HG03039 (cell line): Measurements from ENCODE around the gene ARHGEF38.
A peak's percentile ranks its signal among the peaks of the same experiment; 100 is the strongest.

Experiments used
- ATAC-seq: cut with Tn5 transposase; IDR thresholded peaks from one replicate; pipeline ENCODE4 v1.9.1; 2021; ENCODE audit warnings: mild to moderate bottlenecking, moderate library complexity; ENCODE audit not compliant: unreplicated experiment

The ARHGEF38 gene

DNA sequence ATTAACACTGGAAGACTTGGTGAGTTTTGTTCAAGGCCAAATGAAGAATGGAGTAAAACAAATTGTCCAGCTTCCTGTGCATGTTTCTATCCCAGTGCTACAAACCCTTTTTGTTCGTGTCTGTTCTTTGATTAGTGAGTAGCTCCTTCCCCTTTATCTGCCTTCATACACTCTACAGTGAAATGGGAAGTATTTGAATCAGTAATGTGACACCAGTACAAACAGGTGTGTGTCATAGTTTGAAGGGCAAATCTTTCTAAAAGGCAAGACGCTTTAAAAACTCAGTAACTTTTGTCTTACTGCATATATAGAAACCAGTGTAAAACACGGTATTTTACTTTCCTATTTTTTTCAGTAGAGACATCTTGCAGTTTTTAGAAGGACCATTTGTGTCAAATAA is 5.9 kb downstream of the ARHGEF38 start:
- ATAC-seq = no peak

GRCh38 chr4:105560421-105560848 is 8.0 kb downstream of the ARHGEF38 start:
- ATAC-seq = no peak

GRCh38 chr4:105563352-105563751 is 10.9 kb downstream of the ARHGEF38 start:
- ATAC-seq = no peak

- no peak for ATAC-seq
Measured at GRCh38 chr4:105568584-105568983, 16.2 kb downstream of the ARHGEF38 start.

DNA sequence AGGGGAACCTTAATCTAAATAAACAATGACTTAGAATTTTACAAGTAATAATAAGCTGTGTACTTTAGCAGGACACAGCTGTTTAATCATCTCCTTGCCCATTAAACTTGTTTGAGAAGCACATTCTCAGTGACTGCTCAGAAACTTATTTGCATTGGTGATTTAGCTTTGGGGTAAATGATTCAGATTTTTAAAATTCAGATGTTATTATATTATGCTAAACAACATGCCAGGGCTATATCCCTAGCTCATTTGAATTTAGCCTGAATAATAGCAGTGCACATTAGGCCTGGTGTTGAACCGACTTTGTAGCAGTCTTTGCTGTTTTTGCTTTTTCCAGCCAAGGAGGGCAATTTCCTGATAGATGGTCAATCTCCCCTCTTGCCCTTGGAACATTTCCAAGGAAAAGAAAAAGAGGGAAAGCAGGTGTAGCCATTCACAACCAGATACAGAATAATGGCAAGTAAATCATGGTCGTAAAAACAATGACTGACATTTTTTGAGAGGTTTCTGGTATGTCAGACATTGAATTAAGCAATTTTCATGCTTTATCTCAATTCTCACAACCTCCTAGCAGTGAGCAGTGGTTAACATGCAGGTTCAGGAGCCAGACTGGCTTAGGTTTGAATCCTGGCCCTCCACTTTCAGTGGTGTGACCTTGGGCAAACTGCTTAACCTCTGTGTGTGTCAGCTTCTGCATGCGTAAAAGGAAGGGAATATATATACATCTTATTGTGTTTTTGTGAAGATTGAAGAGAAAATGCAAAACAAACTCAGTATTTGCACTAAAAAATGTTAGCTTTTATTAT is 16.8 kb downstream of the ARHGEF38 start:
- ATAC-seq = no peak

DNA sequence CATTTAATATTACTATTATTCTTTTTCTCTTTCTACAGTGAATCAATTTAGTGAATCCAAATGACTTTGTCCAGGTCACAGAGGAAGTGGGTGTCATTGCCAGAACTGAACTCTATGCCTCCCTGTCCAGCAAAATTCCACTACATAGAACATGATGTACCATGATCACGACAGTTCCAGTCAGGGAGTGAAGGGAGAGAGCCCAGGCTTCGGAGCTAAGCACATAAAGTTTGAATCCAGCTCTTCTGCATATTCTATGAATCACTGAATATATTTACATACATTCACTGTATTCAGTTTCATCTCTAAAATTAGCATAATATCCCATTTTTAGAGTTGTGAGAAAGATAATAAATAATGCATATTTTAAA is 17.4 kb downstream of the ARHGEF38 start:
- ATAC-seq = no peak

GRCh38 chr4:105572296-105572695 is 19.9 kb downstream of the ARHGEF38 start:
- ATAC-seq = no peak

- ATAC-seq = no peak
Measured at GRCh38 chr4:105586638-105587328, 34.4 kb downstream of the ARHGEF38 start.

GRCh38 chr4:105587841-105588240 is 35.4 kb downstream of the ARHGEF38 start:
- no peak for ATAC-seq

- ATAC-seq = no peak
Measured at GRCh38 chr4:105588252-105588651, 35.8 kb downstream of the ARHGEF38 start.

- ATAC-seq = no peak
Measured at GRCh38 chr4:105591573-105591972, 39.2 kb downstream of the ARHGEF38 start.

DNA sequence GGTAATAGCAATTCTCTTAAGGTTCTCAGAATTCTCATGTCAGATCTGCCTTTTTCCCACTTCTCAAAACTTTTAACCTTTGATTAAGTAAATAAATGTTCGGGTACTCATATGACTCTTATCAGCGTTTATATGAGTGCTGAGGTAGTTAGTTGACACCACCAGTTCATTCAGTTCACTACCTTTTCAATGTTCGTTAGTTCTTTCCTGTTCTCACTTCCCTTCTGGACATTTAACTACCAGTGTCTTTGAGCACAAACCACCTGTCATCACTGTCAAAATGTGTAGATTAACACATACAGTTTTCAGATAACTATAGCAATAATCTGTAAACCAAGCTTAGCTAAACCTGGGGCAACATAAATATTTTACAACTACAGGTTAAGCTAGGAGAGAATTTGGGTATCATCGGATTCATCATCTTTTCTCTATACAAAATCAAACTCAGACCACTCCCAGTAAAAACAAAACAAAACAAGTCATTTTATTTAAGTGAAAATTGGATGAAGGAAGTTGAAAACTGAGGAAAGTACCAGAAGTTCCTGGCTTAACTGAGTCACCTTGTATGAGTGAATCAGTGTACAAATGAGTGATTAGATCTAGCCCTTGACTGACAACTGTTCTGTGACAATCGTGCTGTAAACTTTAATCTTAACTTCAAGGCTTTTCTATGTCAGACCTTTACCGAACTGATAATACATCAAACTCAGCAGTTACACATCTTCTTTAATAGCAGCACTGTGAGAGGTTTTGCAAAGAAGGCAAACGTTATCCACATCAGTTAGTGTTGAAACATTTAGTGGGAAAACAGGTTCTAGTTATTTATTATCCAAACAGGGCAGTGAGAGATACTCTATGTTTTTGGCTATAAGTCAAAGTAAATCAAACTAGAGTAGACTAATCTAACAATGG is 41.9 kb downstream of the ARHGEF38 start:
- peak; percentile 82 for ATAC-seq

- no peak for ATAC-seq
Measured at GRCh38 chr4:105596684-105597083, 44.3 kb downstream of the ARHGEF38 start.

- ATAC-seq = no peak
Measured at GRCh38 chr4:105598052-105598451, 45.6 kb downstream of the ARHGEF38 start.

DNA sequence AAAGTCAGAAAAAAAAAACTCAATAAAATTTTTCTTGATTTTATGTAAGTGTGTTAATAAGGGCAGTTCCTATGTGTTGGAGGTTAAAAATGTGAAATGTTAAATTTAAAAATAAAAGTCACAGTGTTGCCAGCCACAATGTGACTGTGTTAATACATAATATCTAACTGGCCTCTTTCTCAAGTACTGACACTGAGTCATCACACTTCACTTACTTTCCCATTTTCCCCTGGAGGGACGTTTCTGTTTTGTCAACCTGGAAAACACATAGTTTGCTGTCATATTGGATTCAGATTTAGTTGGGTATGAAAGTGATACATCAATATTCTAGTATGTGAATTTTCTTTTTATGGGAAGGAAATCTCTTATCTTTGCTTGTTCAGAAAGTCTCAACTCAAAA is 46.4 kb downstream of the ARHGEF38 start:
- ATAC-seq = no peak

GRCh38 chr4:105599482-105599881 is 47.1 kb downstream of the ARHGEF38 start:
- no peak for ATAC-seq

GRCh38 chr4:105599932-105600655 is 47.7 kb downstream of the ARHGEF38 start:
- ATAC-seq = no peak

DNA sequence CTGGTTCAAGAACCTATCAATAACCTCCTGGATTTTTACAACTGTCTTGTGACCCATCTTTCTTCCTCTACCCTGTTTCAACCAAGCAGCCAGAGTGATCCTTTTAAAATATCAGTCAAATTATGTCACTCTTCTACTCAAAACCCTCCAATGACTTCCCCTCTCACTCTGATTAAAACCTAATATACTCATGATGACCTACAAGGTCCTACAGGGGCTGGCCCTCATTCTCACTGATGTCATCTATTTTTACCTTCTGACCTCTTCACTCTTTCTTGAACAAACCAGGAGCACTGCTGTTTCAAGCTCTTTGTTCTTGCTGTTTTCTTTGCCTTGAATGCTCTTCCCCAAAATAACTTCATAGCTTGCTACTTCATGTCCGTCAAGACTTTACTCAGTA is 48.5 kb downstream of the ARHGEF38 start:
- ATAC-seq = no peak

GRCh38 chr4:105601406-105601805 is 49.0 kb downstream of the ARHGEF38 start:
- no peak for ATAC-seq

DNA sequence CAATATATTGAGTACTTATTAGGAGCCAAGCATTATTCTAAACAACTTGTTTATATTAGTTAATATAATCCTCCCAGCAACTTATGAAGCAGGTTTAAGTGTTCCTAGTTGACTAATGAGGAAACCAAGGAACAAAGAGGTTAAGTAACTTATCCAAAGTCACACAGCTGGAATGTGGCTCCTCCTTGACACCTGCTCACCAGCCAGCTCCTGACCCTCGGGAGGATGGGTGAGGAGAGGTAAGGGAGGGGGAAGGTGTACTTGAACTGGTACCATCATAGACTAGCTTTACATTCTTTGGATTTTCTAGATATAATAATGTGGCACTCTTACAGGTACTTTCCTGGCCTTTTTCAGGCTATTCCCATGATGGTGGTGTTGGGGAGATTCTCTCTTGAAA is 50.7 kb downstream of the ARHGEF38 start:
- ATAC-seq = no peak

GRCh38 chr4:105605493-105605892 is 53.1 kb downstream of the ARHGEF38 start:
- ATAC-seq = no peak
